Memory B cell (primary cell): ENCODE results near the gene C1QA.

Experiments
- ATAC-seq: fragments of 150-1000 bp; cut with Tn5 transposase; 2 replicates; pipeline ENCODE4 v1.10.0; 2021; ENCODE audit warnings: low read depth, mild to moderate bottlenecking, moderate library complexity
- DNase-seq, 2 donors: peaks; one replicate each; pipeline ENCODE4 v3.0.0; 2022; ENCODE audit warnings: low spot score in 2 of 2
- H3K27ac Mint-ChIP-seq: one replicate; pipeline ENCODE4 v1.8.0; 2022; ENCODE audit warnings: mild to moderate bottlenecking, moderate library complexity, mixed read lengths
- H3K27me3 Mint-ChIP-seq: one replicate; pipeline ENCODE4 v1.8.0; 2022; ENCODE audit warnings: mixed read lengths
- H3K36me3 Mint-ChIP-seq: one replicate; pipeline ENCODE4 v1.8.0; 2022; ENCODE audit warnings: mild to moderate bottlenecking, mixed read lengths
- H3K4me1 Mint-ChIP-seq: one replicate; pipeline ENCODE4 v1.8.0; 2022; ENCODE audit warnings: mixed read lengths
- H3K4me3 Mint-ChIP-seq: one replicate; pipeline ENCODE4 v1.8.0; 2022; ENCODE audit warnings: mild to moderate bottlenecking, moderate library complexity, mixed read lengths
- H3K9me3 Mint-ChIP-seq: one replicate; pipeline ENCODE4 v1.8.0; 2022; ENCODE audit warnings: mixed read lengths

The C1QA gene

DNA sequence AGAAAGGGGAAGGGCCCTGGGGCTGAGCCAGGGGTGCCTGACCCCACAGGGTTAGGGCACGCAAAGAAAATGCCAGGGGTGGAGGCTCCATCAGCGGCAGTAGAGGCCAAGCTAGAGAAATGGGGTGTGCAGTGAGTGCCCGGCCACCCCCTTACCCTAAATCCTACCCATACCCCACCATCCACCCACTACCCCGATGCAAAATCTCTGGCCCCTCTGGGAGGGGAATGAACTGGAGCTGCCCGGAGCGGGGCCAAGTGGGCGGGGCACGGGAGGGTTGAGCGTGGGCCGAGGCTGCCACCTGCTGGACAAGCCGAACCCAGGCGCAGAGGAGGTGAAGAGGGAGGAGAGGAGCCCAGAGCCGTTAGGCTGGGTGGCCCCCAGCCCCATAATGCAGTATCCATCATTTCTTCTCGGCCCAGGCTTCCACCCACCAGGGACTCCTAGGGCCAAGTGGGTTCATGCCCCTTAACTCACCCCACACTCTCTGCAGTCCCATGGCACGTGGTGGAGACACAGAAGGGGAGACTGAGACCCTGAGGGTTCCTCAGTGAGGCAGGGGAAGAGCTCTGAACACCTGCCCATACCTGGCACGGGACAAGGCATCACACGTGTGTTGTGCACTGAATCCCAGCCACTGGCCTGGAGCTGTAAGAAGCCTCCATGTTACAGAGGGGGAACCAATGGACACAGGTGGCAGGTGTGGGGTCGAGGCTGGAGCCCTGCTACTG is 5.6 kb downstream of the C1QA start:
- Mint-ChIP-seq H3K36me3 (no peaks in the 10 kb centered on the region), H3K4me1 (peaks cover 3% of the 10 kb centered on the region), H3K9me3 (no peaks in the 10 kb centered on the region), H3K27ac (no peak overlapping the region), H3K4me3 (no peak overlapping the region), H3K27me3 (peaks cover 14% of the 10 kb centered on the region)
- ATAC-seq (peak; percentile 90), DNase-seq (peak; percentile 68 to 75)

DNA sequence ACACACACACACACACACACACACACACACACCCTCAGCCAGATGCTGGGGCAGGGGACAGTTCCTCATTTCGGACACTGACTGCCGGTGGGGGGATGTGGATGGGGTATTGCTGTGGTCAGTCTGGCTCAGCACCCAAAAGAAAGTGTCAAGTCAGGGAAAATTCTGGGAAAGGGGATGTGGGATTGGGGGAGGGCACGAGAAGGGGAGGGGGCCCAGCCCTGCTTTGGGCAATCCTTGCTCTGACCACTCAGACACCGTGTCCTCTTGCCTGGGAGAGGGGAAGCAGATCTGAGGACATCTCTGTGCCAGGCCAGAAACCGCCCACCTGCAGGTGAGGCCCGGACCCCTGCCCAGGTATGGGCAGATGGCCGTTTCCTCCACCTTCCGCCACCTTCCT is 7.0 kb downstream of the C1QA start, which contains the start of gene C1QC:
TSS of gene C1QC (plus strand) at position 253 of the 400 bp plus-strand sequence. CDS start 391 bp downstream, outside the sequence.
- no peaks in the 10 kb centered on the region for H3K36me3 Mint-ChIP-seq
- no peak within 1 kb of the TSS for H3K27ac Mint-ChIP-seq
- H3K4me3 Mint-ChIP-seq, result no peak within 1 kb of the TSS
- DNase-seq, result no peak
- no peak for ATAC-seq
- peaks cover 11% of the 10 kb centered on the region for H3K27me3 Mint-ChIP-seq
- H3K9me3 Mint-ChIP-seq, result no peaks in the 10 kb centered on the region
- peaks cover 3% of the 10 kb centered on the region for H3K4me1 Mint-ChIP-seq

- no peaks in the 10 kb centered on the region for H3K36me3 Mint-ChIP-seq
- H3K27me3 Mint-ChIP-seq, result peaks cover 11% of the 10 kb centered on the region
- H3K27ac Mint-ChIP-seq, result no peak overlapping the region
- no peaks in the 10 kb centered on the region for H3K9me3 Mint-ChIP-seq
- ATAC-seq, result no peak
- H3K4me1 Mint-ChIP-seq, result peaks cover 3% of the 10 kb centered on the region
- no peak for DNase-seq
- no peak overlapping the region for H3K4me3 Mint-ChIP-seq
Measured at GRCh38 chr1:22643928-22644327, 7.5 kb downstream of the C1QA start.

DNA sequence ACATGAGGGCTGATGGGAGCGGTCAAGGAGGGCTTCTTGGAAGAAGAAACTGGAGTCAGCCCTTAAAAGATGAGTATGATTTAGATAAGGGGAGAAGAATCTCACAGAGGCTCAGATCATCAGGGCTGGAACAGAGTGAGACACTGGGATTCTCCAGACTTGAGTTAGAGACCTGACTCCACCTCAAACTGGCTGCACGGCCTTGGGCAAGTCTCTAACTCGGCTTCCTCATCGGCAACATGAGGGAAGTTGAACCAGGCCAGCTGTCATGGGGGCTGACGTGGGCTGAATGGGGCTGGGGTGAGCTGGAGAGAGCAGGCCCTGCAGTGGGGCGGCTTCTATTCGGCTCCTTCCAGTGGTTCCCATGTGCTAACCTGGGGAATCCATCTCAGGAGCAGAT is 9.5 kb downstream of the C1QA start:
- Mint-ChIP-seq H3K9me3 (no peaks in the 10 kb centered on the region), H3K27me3 (peaks cover 12% of the 10 kb centered on the region)

DNA sequence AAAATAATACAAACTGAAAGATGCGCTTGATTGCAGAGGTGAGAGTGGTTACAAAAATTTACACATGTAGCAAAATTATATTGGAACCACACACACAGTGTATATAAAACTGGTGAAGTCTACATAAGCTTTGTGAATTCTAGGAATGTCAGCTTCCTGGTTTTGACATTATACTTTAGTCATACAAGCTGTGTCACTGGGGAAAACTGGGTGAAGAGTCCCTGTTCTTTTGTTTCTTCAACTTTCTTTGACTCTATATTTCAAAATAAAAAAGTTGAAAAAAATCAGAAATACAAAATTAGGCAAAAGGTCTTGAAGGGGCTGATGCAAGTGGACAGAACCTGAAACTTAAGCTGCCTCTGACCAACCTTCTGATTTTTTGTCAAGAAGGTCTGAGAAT is 10.0 kb downstream of the C1QA start:
- Mint-ChIP-seq H3K36me3 (no peaks in the 10 kb centered on the region), H3K27me3 (peaks cover 8% of the 10 kb centered on the region), H3K9me3 (no peaks in the 10 kb centered on the region), H3K4me3 (no peak overlapping the region), H3K27ac (no peak overlapping the region), H3K4me1 (no peaks in the 10 kb centered on the region)
- no peak for DNase-seq
- ATAC-seq, result no peak

More for the DNA sequence above, 9.5 kb downstream of the C1QA start:
- Mint-ChIP-seq H3K4me1 (peaks cover 3% of the 10 kb centered on the region), H3K4me3 (no peak overlapping the region), H3K27ac (no peak overlapping the region), H3K36me3 (no peaks in the 10 kb centered on the region)
- no peak for DNase-seq
- no peak for ATAC-seq

- ATAC-seq (no peak), DNase-seq (no peak)
- Mint-ChIP-seq H3K4me1 (no peaks in the 10 kb centered on the region), H3K36me3 (no peaks in the 10 kb centered on the region), H3K27me3 (peaks cover 5% of the 10 kb centered on the region), H3K9me3 (no peaks in the 10 kb centered on the region), H3K4me3 (no peak overlapping the region), H3K27ac (no peak overlapping the region)
Measured at GRCh38 chr1:22650089-22650693, 13.8 kb downstream of the C1QA start.

DNA sequence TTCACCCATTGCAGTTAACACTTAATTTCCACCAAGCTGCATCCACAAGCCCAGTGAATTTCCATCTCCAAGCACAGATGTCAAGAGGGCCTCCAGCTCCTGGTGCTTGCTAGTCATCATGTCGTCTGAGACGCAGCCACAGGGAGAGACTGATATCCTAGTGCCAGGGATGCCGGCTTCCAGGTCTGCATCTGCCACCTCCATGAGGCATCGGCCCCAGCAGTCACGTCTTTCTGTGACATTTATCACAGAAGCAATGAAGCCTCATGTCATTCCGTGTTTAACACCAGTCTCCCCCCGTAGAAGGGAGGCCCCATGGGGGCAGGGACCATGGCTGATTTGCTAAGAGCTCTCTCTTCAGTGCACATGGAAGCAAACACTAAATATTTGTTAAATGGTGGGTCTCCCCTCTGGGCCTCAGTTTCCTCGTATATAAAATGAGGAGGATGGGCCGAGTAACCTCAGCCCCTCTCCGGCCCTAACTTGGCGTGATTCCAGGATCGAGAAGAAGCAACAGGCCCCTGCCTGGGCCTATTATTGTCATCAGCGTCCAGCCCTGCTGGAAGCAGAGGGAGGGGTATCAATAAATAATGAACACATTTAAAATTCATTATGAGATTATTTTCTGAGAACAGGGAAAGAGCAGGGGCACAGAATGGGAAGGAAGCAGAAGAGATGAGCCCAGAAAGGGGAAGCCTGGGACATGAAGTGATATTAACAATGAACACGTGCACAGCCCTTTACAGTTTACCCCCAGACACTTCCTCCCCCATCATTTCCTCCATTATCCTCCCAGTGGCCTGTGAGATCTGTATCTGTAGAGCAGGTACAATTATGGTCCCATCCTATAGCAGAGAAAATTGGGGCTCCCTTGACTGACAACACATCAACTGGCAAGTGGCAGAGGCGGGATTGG is 15.8 kb downstream of the C1QA start:
- Mint-ChIP-seq H3K4me1 (no peaks in the 10 kb centered on the region), H3K36me3 (no peaks in the 10 kb centered on the region), H3K27me3 (peaks cover 6% of the 10 kb centered on the region), H3K4me3 (no peak overlapping the region), H3K9me3 (no peaks in the 10 kb centered on the region), H3K27ac (no peak overlapping the region)
- ATAC-seq (no peak), DNase-seq (no peak)

GRCh38 chr1:22652881-22653316 is 16.5 kb downstream of the C1QA start, which contains the start of gene C1QB:
TSS of gene C1QB (plus strand) at chr1:22653236. CDS start at chr1:22659463, 6,227 bp downstream.
- no peak within 1 kb of the TSS for H3K4me3 Mint-ChIP-seq
- no peaks in the 10 kb centered on the region for H3K36me3 Mint-ChIP-seq
- no peaks in the 10 kb centered on the region for H3K9me3 Mint-ChIP-seq
- no peaks in the 10 kb centered on the region for H3K4me1 Mint-ChIP-seq
- H3K27ac Mint-ChIP-seq, result no peak within 1 kb of the TSS
- ATAC-seq (no peak), DNase-seq (no peak)
- peaks cover 6% of the 10 kb centered on the region for H3K27me3 Mint-ChIP-seq

- no peaks in the 10 kb centered on the region for H3K4me1 Mint-ChIP-seq
- H3K36me3 Mint-ChIP-seq, result no peaks in the 10 kb centered on the region
- peaks cover 16% of the 10 kb centered on the region for H3K27me3 Mint-ChIP-seq
- no peak for ATAC-seq
- no peak overlapping the region for H3K4me3 Mint-ChIP-seq
- DNase-seq, result no peak
- H3K27ac Mint-ChIP-seq, result no peak overlapping the region
- peaks cover 4% of the 10 kb centered on the region for H3K9me3 Mint-ChIP-seq
Measured at GRCh38 chr1:22654692-22655091, 18.3 kb downstream of the C1QA start.

DNA sequence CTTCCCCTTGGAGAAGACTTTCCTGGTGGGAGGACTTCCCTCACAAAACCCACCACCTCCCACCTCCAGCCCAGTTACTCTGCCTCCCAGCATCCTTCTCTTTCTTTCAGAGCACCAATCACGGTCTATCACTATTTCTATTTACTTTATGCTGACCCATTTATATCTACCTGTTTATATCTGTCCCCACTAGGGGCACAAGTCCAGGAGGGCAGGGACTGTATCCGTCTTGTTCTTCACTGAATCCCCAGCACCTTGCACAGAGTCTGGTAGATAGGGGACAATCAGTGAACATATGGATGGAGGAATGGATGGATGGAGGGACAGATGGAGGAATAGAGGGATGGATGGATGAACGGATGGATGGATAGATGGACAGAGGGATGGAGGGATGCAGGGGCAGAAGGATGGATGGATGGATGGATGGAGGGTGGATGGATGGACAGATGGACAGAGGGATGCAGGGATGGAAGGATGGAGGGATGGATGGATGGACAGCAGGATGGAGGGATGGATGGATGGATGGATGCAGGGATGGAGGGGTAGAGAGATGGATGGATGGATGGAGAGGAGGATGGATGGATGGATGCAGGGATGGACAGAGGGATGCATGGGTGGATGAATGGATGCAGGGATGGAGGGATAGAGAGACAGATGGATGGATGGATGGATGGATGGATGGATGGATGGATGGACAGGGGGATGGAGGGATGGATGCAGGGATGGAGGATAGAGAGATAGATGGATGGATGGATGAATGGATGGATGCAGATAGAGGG is 22.1 kb downstream of the C1QA start:
- H3K4me1 Mint-ChIP-seq, result no peaks in the 10 kb centered on the region
- H3K9me3 Mint-ChIP-seq, result peaks cover 4% of the 10 kb centered on the region
- H3K27ac Mint-ChIP-seq, result no peak overlapping the region
- no peaks in the 10 kb centered on the region for H3K36me3 Mint-ChIP-seq
- no peak overlapping the region for H3K4me3 Mint-ChIP-seq
- ATAC-seq, result no peak
- H3K27me3 Mint-ChIP-seq, result peaks cover 21% of the 10 kb centered on the region
- DNase-seq, result no peak

GRCh38 chr1:22660716-22661241 is 24.4 kb downstream of the C1QA start:
- peaks cover 4% of the 10 kb centered on the region for H3K9me3 Mint-ChIP-seq
- H3K36me3 Mint-ChIP-seq, result no peaks in the 10 kb centered on the region
- no peak overlapping the region for H3K27ac Mint-ChIP-seq
- H3K4me3 Mint-ChIP-seq, result no peak overlapping the region
- H3K27me3 Mint-ChIP-seq, result peaks cover 23% of the 10 kb centered on the region
- DNase-seq (no peak), ATAC-seq (no peak)
- no peaks in the 10 kb centered on the region for H3K4me1 Mint-ChIP-seq

DNA sequence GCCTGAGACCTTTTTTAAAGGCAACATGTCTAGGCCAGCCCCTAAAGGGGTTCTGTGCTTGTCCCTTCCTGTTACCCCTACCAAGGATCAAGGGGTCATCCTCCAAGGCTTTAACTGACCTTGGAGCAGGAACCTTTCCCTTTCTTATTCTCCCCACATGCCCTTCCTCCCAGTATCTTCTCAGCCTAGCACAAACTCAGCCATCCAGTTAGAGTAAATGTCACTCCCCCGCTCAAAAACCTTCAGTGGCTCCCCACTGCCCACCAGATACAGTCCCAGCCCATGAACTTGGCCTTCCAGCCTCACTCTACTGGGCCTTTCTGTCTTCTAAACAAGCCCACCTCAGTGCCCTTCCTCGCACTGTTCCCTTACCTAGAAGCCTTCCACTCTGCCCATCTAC is 25.5 kb downstream of the C1QA start:
- Mint-ChIP-seq H3K4me3 (no peak overlapping the region), H3K4me1 (no peaks in the 10 kb centered on the region), H3K9me3 (peaks cover 4% of the 10 kb centered on the region), H3K27me3 (peaks cover 20% of the 10 kb centered on the region), H3K36me3 (no peaks in the 10 kb centered on the region), H3K27ac (no peak overlapping the region)
- DNase-seq (no peak), ATAC-seq (no peak)

GRCh38 chr1:22662318-22662717 is 25.9 kb downstream of the C1QA start:
- Mint-ChIP-seq H3K27ac (no peak overlapping the region), H3K4me1 (no peaks in the 10 kb centered on the region), H3K36me3 (no peaks in the 10 kb centered on the region), H3K4me3 (no peak overlapping the region), H3K27me3 (peaks cover 20% of the 10 kb centered on the region), H3K9me3 (peaks cover 4% of the 10 kb centered on the region)
- no peak for ATAC-seq
- DNase-seq, result no peak
